GM12801 (cell line): ENCODE data around the gene TSPAN15.

Experiments used
- TF ChIP-seq, protein P1 (sequence below): IDR thresholded peaks from one replicate; pipeline ENCODE4 v1.5.1; 2011; ENCODE audit warnings: control low read depth; ENCODE audit not compliant: insufficient read length; ENCODE audit errors: extremely low read depth

The TSPAN15 gene

DNA sequence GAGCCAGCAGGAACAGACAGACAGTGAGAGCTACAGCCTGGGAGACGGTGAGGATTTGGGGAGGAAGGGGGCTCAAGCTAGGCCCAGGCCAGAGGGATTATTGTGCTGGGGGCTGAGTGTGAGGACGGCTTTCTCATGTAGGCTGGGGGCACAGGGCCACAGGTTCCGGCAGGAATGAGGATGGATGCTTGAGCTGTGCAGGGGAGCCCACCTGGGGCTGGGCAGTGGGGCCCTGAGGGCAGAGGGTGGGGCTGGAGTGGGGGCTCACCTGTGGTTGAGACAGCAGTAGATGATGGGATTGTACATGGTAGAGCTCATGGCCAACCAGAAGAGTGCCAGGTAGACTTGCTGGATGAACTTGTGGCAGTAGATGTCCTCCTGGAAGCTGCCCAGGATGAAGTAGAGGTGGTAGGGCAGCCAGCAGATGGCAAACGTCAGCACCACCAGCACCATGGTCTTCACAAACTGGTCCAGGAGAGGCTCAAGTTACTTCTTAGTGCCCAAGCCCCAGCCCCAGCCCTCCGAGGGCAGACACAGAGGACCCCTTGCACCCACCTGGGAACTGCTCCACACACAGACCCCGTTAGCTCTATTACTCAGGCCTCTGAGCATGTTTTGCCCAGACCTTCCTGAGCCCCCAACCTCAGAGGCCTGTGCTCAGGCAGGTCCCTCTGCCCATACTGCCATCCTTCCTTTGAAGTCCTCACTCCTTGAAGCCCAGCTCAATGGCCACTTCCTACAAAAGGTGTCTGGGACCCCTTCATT, 44.3 kb upstream of the TSPAN15 start:
- TF ChIP-seq, protein P1, sequence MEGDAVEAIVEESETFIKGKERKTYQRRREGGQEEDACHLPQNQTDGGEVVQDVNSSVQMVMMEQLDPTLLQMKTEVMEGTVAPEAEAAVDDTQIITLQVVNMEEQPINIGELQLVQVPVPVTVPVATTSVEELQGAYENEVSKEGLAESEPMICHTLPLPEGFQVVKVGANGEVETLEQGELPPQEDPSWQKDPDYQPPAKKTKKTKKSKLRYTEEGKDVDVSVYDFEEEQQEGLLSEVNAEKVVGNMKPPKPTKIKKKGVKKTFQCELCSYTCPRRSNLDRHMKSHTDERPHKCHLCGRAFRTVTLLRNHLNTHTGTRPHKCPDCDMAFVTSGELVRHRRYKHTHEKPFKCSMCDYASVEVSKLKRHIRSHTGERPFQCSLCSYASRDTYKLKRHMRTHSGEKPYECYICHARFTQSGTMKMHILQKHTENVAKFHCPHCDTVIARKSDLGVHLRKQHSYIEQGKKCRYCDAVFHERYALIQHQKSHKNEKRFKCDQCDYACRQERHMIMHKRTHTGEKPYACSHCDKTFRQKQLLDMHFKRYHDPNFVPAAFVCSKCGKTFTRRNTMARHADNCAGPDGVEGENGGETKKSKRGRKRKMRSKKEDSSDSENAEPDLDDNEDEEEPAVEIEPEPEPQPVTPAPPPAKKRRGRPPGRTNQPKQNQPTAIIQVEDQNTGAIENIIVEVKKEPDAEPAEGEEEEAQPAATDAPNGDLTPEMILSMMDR: no peak

DNA sequence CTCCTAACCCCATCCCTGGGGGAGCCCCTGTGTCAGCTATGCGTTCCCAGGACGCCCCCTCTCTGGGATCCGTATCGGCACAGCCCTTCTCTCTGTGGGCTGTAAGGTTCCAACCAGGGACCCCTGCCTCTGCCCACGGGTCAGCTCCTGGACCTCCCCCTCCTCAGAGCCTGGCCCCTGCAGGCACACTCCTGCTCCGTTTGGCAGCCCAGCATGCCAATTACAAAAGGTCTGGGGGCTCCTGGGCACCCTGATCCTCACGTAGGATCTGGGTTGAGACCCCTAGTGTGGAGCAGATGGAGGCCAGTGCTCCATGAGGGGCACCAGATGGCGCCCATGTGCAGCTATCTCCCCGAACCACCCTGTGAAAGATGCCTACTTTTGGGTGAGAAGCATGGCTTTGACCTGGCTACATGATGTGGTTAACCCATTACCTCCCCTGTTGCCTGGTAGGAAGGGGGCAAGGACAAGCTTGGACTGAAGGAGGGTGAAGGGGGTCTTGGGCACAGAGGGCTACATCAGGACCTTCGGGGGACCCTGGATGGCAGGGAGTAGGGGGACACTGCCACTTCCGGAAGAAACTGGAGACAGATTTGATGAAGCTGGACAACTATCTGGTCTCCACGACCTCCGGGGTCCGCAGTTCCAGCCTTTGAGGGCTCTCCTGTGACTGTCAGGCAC, 43.5 kb upstream of the TSPAN15 start:
- TF ChIP-seq, protein P1: no peak

DNA sequence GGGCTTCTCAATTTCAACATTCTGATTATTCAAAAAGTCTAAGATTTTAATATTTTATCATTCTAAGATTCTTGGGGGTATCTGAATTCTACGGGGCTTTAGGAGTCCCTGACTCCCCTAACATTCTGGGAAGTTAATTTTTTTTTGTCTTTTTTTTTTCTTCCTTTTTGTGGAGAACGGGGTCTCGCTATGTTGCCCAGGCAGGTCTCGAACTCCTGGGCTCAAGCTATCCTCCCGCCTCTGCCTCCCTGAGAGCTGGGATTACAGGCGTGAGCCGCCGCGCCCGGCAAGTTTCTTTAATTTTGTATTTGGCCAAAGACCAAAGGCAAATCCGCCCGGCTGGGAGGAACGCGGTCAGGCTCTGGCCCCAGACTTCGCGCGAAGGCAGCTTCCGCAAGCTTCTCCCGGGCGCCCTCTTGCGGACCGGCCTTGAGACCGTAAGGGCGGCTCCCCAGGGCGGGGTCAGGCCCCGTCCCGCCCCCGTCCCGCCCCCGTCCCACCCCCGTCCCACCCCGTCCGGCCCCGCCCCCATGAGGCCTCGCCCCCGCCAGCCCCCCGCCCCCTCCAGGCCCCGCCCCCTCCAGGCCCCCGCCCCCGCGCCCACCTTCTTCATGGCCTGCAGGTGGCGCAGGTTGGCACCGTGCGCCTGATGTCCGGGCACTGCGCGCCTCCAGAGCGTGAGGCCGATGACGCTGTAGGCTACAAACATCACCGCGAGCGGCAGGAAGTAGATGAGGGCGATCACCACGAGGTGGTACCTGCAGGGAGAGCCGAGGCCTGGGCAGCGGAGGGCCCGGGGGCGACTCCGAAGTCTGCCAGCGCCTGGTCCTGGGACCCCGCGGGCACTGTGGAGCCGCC, 42.7 kb upstream of the TSPAN15 start:
- TF ChIP-seq, protein P1: no peak

DNA sequence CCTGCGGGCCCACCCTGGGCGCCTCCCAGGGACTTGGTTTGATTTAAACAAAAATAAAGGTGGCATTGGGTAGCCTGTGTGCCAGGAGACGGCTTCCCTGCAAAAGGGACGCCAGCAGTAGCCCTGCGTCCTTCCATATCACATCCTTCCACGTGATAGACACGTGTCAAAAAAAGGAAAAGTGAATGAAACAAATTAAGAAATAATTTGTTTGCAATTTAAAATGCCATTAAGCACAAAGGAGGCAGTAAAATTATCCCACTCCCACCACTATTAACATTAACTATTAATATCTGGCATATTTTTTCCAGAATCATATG, 42.1 kb upstream of the TSPAN15 start:
- TF ChIP-seq, protein P1: no peak

DNA sequence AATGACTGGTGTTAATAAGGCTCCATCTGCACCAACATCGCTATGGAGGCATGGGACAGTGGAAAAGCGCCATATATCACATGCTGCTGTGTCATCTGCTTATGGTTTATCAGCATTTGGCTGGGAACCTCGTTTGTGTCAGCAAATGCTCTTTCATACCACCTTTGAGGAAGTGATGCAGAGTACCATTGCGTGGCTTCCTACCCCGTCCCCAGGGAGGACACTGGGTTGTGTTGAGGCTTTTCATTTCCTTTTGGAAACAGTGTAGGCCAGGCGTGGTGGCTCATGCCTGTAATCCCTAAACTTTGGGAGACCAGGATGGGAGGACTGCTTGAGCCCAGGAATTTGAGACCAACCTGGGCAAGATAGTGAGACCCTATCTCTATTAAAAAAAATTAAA, 41.3 kb upstream of the TSPAN15 start:
- TF ChIP-seq, protein P1: no peak

DNA sequence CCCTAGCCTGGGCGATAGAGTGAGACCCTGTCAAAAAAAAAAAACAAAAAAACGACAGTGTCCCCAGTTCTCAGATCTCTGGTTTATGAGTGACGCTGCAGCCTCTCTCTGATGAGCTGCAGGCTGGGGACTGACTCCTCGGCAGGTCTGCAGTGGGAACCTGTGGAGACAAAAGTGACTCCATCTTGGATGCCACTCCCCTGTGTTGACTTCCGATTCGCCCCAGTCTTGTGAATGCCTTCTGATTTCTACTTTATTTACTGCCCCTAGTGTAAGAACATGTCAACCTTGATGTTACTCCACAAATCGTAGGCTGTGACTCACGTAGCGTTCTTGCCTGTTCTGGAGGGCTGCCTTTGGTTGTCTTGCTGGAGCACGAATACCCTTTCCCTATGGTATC, 40.8 kb upstream of the TSPAN15 start:
- TF ChIP-seq, protein P1: no peak

DNA sequence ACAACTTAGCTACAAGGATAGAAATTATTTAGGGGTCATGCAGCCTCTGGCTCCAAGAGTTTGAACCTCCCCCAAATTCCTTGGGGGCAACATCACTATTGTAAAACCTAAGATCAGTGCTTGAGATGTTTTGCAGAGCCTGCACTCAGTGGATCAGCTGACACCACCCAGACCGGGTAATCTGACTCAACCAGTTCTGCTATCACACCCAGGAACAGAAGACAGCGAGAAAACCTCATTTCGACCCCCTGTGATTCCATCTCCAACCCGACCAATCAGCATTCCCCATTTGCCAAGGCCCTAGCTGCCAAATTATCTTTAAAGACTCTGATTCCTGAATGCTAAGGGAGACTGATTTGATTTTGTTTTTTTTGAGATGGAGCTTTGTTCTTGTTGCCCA, 39.8 kb upstream of the TSPAN15 start:
- TF ChIP-seq, protein P1: no peak
